SK-N-SH (cell line): ENCODE data around the gene ACKR3. TPM values are rescaled to one million over a fixed set of nuclear protein-coding genes. Genes with fewer than 3 reads are reported as not detected.

ENCODE experiments used
- CTCF ChIA-PET: fragments of 300-600, 350-600 bp; formaldehyde crosslinking; extraction: SDS; loops from one replicate; lab custom pipeline; 2021; lab: Yijun Ruan, JAX
- POLR2A ChIA-PET: fragments of 350-600 bp; sonication (Branson Sonifier 250); formaldehyde crosslinking; extraction: SDS; loops from one replicate; lab custom pipeline; 2020; ENCODE audit warnings: antibody characterized with exemption, inconsistent platforms; lab: Yijun Ruan, JAX
- DNase-seq: peaks from one replicate; pipeline ENCODE4 v3.0.0; 2012
- H2AFZ ChIP-seq: fragments of 200-600 bp; sonication (generic); 2 replicates; pipeline ENCODE4 v1.8.1; 2016; ENCODE audit warnings: antibody characterized with exemption, mild to moderate bottlenecking, low read depth
- H3F3A ChIP-seq: fragments of 200-600 bp; sonication (generic); replicated peaks from 2 replicates; pipeline ENCODE3; 2016; ENCODE audit warnings: antibody characterized with exemption, mild to moderate bottlenecking; ENCODE audit not compliant: insufficient read depth
- H3K27ac ChIP-seq, 2 experiments: fragments of 200-500 bp in 1 of 2; fragments of 200-600 bp in 1 of 2; sonication (Bioruptor generic) in 1 of 2; sonication (generic), shearing (Covaris generic) in 1 of 2; 2 replicates each; pipeline versions ENCODE4 v1.5.1 to v1.6.1; 2014 to 2016; ENCODE audit warnings: low read depth in 2 of 2, inconsistent platforms in 1 of 2, low read length in 1 of 2, mild to moderate bottlenecking in 1 of 2, mixed read lengths in 1 of 2
- H3K27me3 ChIP-seq: fragments of 200-600 bp; sonication (generic), shearing (Covaris generic); 2 replicates; pipeline ENCODE4 v1.6.1; 2016; ENCODE audit warnings: mixed run types; ENCODE audit not compliant: insufficient read depth
- H3K36me3 ChIP-seq, 2 experiments: fragments of 200-500 bp in 1 of 2; fragments of 200-600 bp in 1 of 2; sonication (Bioruptor generic) in 1 of 2; sonication (generic) in 1 of 2; replicated peaks in 1 of 2; 2 replicates each; pipeline versions ENCODE3 to v1.5.1; 2014 to 2016; ENCODE audit warnings: low read length in 1 of 2, mild to moderate bottlenecking in 1 of 2; ENCODE audit not compliant: insufficient read depth in 2 of 2, control insufficient read depth in 1 of 2
- H3K4me1 ChIP-seq, 2 experiments: fragments of 200-500 bp in 1 of 2; fragments of 200-600 bp in 1 of 2; sonication (Bioruptor generic) in 1 of 2; sonication (generic), shearing (Covaris generic) in 1 of 2; 2 replicates each; pipeline versions ENCODE4 v1.5.1 to v1.6.1; 2014 to 2016; ENCODE audit warnings: low read depth in 1 of 2, low read length in 1 of 2, mixed run types in 1 of 2; ENCODE audit not compliant: insufficient read depth in 2 of 2, control insufficient read depth in 1 of 2
- H3K4me2 ChIP-seq: fragments of 200-600 bp; sonication (generic), shearing (Covaris generic); 2 replicates; pipeline ENCODE4 v1.6.1; 2017; ENCODE audit warnings: mixed run types
- H3K4me3 ChIP-seq, 2 experiments: fragments of 200-500 bp in 1 of 2; fragments of 200-600 bp in 1 of 2; sonication (Bioruptor generic) in 1 of 2; sonication (generic), shearing (Covaris generic) in 1 of 2; 2 replicates each; pipeline versions ENCODE4 v1.5.1 to v1.8.1; 2014 to 2016; ENCODE audit warnings: low read depth in 2 of 2, inconsistent platforms in 1 of 2, low read length in 1 of 2, mild to moderate bottlenecking in 1 of 2, mixed read lengths in 1 of 2, moderate library complexity in 1 of 2
- H3K79me2 ChIP-seq: fragments of 200-600 bp; sonication (generic); 2 replicates; pipeline ENCODE4 v1.8.1; 2017; ENCODE audit warnings: mild to moderate bottlenecking; ENCODE audit not compliant: insufficient read depth
- H3K9ac ChIP-seq: fragments of 200-600 bp; sonication (generic); 2 replicates; pipeline ENCODE4 v1.6.1; 2017; ENCODE audit warnings: mixed run types
- H3K9me2 ChIP-seq: fragments of 200-600 bp; sonication (generic); 2 replicates; pipeline ENCODE4 v1.6.1; 2017; ENCODE audit warnings: mixed run types
- H3K9me3 ChIP-seq: fragments of 200-600 bp; sonication (generic); 2 replicates; pipeline ENCODE4 v1.6.1; 2017; ENCODE audit warnings: mixed run types, mild to moderate bottlenecking, moderate library complexity
- H4K20me1 ChIP-seq: fragments of 200-600 bp; sonication (generic); 2 replicates; pipeline ENCODE4 v1.6.1; 2017; ENCODE audit warnings: mild to moderate bottlenecking, mixed run types; ENCODE audit not compliant: insufficient read depth
- ELF1 ChIP-seq: IDR thresholded peaks from 2 replicates; pipeline ENCODE4 v1.4.0; 2012
- FOSL2 ChIP-seq: IDR thresholded peaks from 2 replicates; pipeline ENCODE4 v1.4.0; 2012; ENCODE audit warnings: low read depth, mild to moderate bottlenecking, moderate library complexity, borderline replicate concordance
- FOXJ3 ChIP-seq: sonication (generic); formaldehyde crosslinking; IDR thresholded peaks from 2 replicates; pipeline ENCODE4 v1.5.1; 2020; ENCODE audit warnings: mild to moderate bottlenecking, missing genetic modification reagents
- FOXM1 ChIP-seq: IDR thresholded peaks from 2 replicates; pipeline ENCODE4 v1.4.0; 2012; ENCODE audit warnings: low read depth, mild to moderate bottlenecking
- GABPA ChIP-seq: IDR thresholded peaks from 2 replicates; pipeline ENCODE4 v1.4.0; 2012; ENCODE audit warnings: low read depth, mild to moderate bottlenecking
- IRF3 ChIP-seq: fragments of 150-350 bp; IDR thresholded peaks from 2 replicates; pipeline ENCODE4 v1.6.1; 2016; ENCODE audit warnings: mild to moderate bottlenecking, low read depth, low read length
- JUND ChIP-seq: IDR thresholded peaks from 2 replicates; pipeline ENCODE4 v1.4.0; 2012
- MEF2A ChIP-seq: IDR thresholded peaks from 2 replicates; pipeline ENCODE4 v1.4.0; 2012; ENCODE audit warnings: low read depth, borderline replicate concordance
- NRF1 ChIP-seq: IDR thresholded peaks from 2 replicates; pipeline ENCODE4 v1.6.1; 2012; ENCODE audit warnings: low read depth, mild to moderate bottlenecking, low read length
- PBX3 ChIP-seq: IDR thresholded peaks from 2 replicates; pipeline ENCODE4; 2012
- POLR2AphosphoS5 ChIP-seq: IDR thresholded peaks from 2 replicates; pipeline ENCODE4 v1.6.1; 2012; ENCODE audit warnings: low read depth, low read length
- REST ChIP-seq: IDR thresholded peaks from 2 replicates; pipeline ENCODE4 v1.6.1; 2012; ENCODE audit warnings: mild to moderate bottlenecking, low read depth, low read length, moderate library complexity
- RXRA ChIP-seq: IDR thresholded peaks from 2 replicates; pipeline ENCODE4 v1.4.0; 2012; ENCODE audit warnings: low read depth, mild to moderate bottlenecking, borderline replicate concordance
- SIN3A ChIP-seq: IDR thresholded peaks from 2 replicates; pipeline ENCODE4 v1.6.1; 2012; ENCODE audit warnings: low read depth, mild to moderate bottlenecking, low read length, moderate library complexity, borderline replicate concordance
- SMC3 ChIP-seq: IDR thresholded peaks from 2 replicates; pipeline ENCODE4 v1.6.1; 2012; ENCODE audit warnings: low read depth, low read length, improper control_type of control experiment
- TCF12 ChIP-seq: IDR thresholded peaks from 2 replicates; pipeline ENCODE4 v1.4.0; 2012
- USF2 ChIP-seq: fragments of 150-350 bp; IDR thresholded peaks from 2 replicates; pipeline ENCODE4 v1.6.1; 2017; ENCODE audit warnings: antibody characterized with exemption, low read length, low read depth, borderline replicate concordance
- WGBS: methylation state at CpG from one replicate; pipeline ENCODE4 v1.1.6; 2017; ENCODE audit warnings: low lambda C conversion rate; 5-methylcytosine and 5-hydroxymethylcytosine counted together
- polyA plus RNA-seq, 3 experiments: library from polyadenylated mRNA; depleted of rRNA; stranded (reverse); fragments of >200 nt; gene quantifications; 2 replicates each; pipeline ENCODE4 v1.2.3, GENCODE V29; 2012

The ACKR3 gene
- polyA plus RNA-seq, 1 of the 3 experiments (the other 2 are of a cell fraction): not detected

- WGBS: 40% methylated on average over 13 of the region's 13 CpGs
- ChIA-PET CTCF (interaction anchor here (1.5 kb wide), 1 partner anchor 10 kb away, joined by 4 read pairs; no protein-coding TSS in a partner anchor), POLR2A (no interaction called here)
These were observed 23.7 kb upstream of the ACKR3 start for GRCh38 chr2:236545814-236546480.

More at GRCh38 chr2:236545814-236546480, 23.7 kb upstream of the ACKR3 start:
- Histone ChIP-seq H3K4me3 (no peak overlapping the region), H2AFZ (no peak overlapping the region), H3K27me3 (peaks cover 5% of the 10 kb centered on the region; the same call in 1 of the 2 replicates), H3K9me3 (no peaks in the 10 kb centered on the region), H3K9me2 (no peaks in the 10 kb centered on the region), H3F3A (no peaks in the 10 kb centered on the region), H4K20me1 (no peaks in the 10 kb centered on the region), H3K79me2 (no peaks in the 10 kb centered on the region), H3K9ac (no peak overlapping the region), H3K4me2 (no peak overlapping the region), H3K36me3 (no peaks in the 10 kb centered on the region), H3K4me1 (no peaks in the 10 kb centered on the region), H3K27ac (no peak overlapping the region)
- DNase-seq: no peak
- TF ChIP-seq MEF2A: no peak
- no peak for TF ChIP-seq REST
- no peak for TF ChIP-seq JUND
- TF ChIP-seq RXRA: no peak
- TF ChIP-seq POLR2AphosphoS5: no peak
- TF ChIP-seq FOXJ3: no peak
- no peak for TF ChIP-seq PBX3
- no peak for TF ChIP-seq USF2
- no peak for TF ChIP-seq ELF1
- TF ChIP-seq GABPA: no peak
- TF ChIP-seq SIN3A: no peak
- no peak for TF ChIP-seq FOSL2
- no peak for TF ChIP-seq NRF1
- TF ChIP-seq TCF12: no peak
- no peak for TF ChIP-seq SMC3
- no peak for TF ChIP-seq FOXM1
- TF ChIP-seq IRF3: no peak
- TF ChIP-seq, all 33 proteins: peak for 0
